Prostate gland (tissue), 2 donors: Measurements from ENCODE around the gene UGT2B7. TPM values are rescaled to one million over a fixed set of nuclear protein-coding genes. Genes with fewer than 3 reads are reported as not detected.

Experiments used
- DNase-seq: peaks from one replicate; pipeline ENCODE4 v3.0.0-alpha.2; 2019; ENCODE audit warnings: low spot score
- H3K27ac ChIP-seq, 2 donors: fragments of 200-600 bp; sonication (generic); 2 replicates each; pipeline ENCODE4 v1.5.1; 2017 to 2019
- H3K27me3 ChIP-seq: fragments of 200-600 bp; sonication (generic); replicated peaks from 2 replicates; pipeline ENCODE4 v1.5.1; 2019; ENCODE audit not compliant: insufficient read depth
- H3K36me3 ChIP-seq, 2 donors: fragments of 200-600 bp; sonication (generic); 1 replicate in 1 of 2; 2 replicates in 1 of 2; pipeline versions ENCODE4 v1.5.1 to v1.8.1; 2017 to 2019
- H3K4me1 ChIP-seq: fragments of 200-600 bp; sonication (generic); replicated peaks from 2 replicates; pipeline ENCODE4 v1.5.1; 2019
- H3K4me3 ChIP-seq, 2 donors: fragments of 200-600 bp; sonication (generic); 2 replicates each; pipeline ENCODE4 v1.5.1; 2017 to 2019
- H3K9me3 ChIP-seq: fragments of 200-600 bp; sonication (generic); 2 replicates; pipeline ENCODE4 v1.5.1; 2017
- POLR2A ChIP-seq: fragments of 450-650 bp; IDR thresholded peaks from one replicate; pipeline ENCODE4 v1.6.1; 2016; ENCODE audit warnings: antibody characterized with exemption, mild to moderate bottlenecking
- POLR2AphosphoS5 ChIP-seq: sonication (generic); formaldehyde crosslinking; IDR thresholded peaks from one replicate; pipeline ENCODE4 v1.6.1; 2017; ENCODE audit warnings: antibody characterized with exemption
- WGBS: methylation state at CpG from one replicate; pipeline ENCODE4 v1.1.5; 2018; 5-methylcytosine and 5-hydroxymethylcytosine counted together
- intact Hi-C: fragments of 100-400 bp; cut with DNase I; formaldehyde crosslinking; loops from one replicate; pipeline ENCODE4 v1.14.2; 2022
- total RNA-seq, 2 donors: library from RNA; depleted of rRNA; stranded (reverse); fragments of >200 nt; gene quantifications; one replicate each; pipeline ENCODE4 v1.1.0, GENCODE V29; 2016
- TF ChIP-seq, protein P1 (sequence below), 4 experiments: fragments of 200-600 bp in 2 of 4; fragments of 450-650 bp in 2 of 4; sonication (generic) in 2 of 4; IDR thresholded peaks; 1 replicate in 3 of 4; 2 replicates in 1 of 4; pipeline ENCODE4 v1.5.1; 2016 to 2019; ENCODE audit warnings: antibody characterized with exemption in 4 of 4, mild to moderate bottlenecking in 2 of 4, moderate library complexity in 2 of 4

The UGT2B7 gene
- total RNA-seq, 2 donors from 2014 or later = not detected

GRCh38 chr4:69071286-69071685 lies 25.0 kb upstream of the UGT2B7 start:
- no peaks in the 10 kb centered on the region for H3K4me1 ChIP-seq
- no peaks in the 10 kb centered on the region for H3K27me3 ChIP-seq
- no peak overlapping the region for H3K27ac ChIP-seq
- H3K36me3 ChIP-seq = no peaks in the 10 kb centered on the region
- no peak for DNase-seq
- intact Hi-C loops = no loop called here
- no peaks in the 10 kb centered on the region for H3K9me3 ChIP-seq
- 84% methylated on average over 1 of the region's 1 CpG for WGBS
- no peak overlapping the region for H3K4me3 ChIP-seq
- TF ChIP-seq POLR2A (no peak), POLR2AphosphoS5 (no peak)
- TF ChIP-seq, protein P1, sequence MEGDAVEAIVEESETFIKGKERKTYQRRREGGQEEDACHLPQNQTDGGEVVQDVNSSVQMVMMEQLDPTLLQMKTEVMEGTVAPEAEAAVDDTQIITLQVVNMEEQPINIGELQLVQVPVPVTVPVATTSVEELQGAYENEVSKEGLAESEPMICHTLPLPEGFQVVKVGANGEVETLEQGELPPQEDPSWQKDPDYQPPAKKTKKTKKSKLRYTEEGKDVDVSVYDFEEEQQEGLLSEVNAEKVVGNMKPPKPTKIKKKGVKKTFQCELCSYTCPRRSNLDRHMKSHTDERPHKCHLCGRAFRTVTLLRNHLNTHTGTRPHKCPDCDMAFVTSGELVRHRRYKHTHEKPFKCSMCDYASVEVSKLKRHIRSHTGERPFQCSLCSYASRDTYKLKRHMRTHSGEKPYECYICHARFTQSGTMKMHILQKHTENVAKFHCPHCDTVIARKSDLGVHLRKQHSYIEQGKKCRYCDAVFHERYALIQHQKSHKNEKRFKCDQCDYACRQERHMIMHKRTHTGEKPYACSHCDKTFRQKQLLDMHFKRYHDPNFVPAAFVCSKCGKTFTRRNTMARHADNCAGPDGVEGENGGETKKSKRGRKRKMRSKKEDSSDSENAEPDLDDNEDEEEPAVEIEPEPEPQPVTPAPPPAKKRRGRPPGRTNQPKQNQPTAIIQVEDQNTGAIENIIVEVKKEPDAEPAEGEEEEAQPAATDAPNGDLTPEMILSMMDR (IDR thresholded peaks at IDR 0.05) = no peak

DNA sequence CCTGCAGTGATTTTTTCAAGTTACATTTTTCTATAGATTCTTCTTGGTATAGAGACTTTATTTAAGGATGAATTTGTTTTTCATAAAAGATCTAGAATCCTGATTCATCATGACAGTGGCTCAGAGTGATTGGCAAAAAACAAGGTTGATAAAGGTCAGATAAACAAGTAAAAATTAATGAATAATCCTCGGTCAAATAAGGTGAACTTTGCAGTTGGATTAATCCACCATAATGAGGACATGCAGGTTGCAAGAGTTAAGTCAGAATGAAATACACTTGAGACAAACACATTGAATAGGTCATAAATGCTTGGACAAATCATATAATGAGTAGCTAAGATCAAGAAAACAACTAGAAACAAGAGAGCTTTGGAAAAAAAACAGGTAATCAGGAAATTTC lies 22.9 kb upstream of the UGT2B7 start:
- 95% methylated on average over 1 of the region's 1 CpG for WGBS
- no peak for DNase-seq
- Histone ChIP-seq H3K27me3 (no peaks in the 10 kb centered on the region), H3K9me3 (no peaks in the 10 kb centered on the region), H3K4me1 (no peaks in the 10 kb centered on the region), H3K4me3 (no peak overlapping the region), H3K36me3 (no peaks in the 10 kb centered on the region), H3K27ac (no peak overlapping the region)
- intact Hi-C loops = no loop called here
- TF ChIP-seq POLR2A (no peak), POLR2AphosphoS5 (no peak)
- TF ChIP-seq, protein P1 (IDR thresholded peaks at IDR 0.05) = no peak

DNA sequence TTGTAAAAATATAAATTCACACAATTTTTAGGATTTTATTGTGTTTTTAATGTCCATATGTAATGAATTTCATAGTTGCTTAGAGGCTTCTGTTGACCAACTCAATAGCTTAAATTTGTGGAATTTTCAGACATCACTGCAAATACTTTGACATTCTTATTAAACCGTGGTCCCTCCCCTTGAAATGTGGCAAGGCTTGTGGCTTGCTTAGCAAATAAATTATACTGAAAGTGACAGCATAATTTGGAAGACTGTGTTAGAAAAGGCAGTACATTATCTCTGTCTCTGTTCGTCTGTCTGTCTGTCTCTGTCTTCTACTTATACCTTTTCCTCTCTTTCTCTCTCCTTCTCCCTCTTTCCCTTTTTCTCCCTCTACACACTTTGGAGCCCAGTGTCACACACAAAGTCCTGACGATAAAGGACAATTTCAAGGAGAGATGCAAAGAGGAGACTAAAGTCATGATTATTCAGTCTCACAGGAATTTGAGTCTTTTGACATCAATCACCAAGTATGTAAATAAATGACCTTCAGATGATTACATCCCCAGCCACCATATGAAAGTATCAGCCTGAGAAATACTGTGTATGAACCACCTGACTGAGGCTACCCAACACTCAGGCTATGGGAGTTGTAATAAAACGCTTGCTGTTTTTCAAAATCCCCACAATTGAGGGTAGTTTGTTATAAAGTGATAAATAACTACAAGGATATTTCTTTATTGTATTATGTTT lies 21.0 kb upstream of the UGT2B7 start:
- Histone ChIP-seq H3K4me3 (no peak overlapping the region), H3K9me3 (no peaks in the 10 kb centered on the region), H3K27me3 (no peaks in the 10 kb centered on the region), H3K4me1 (no peaks in the 10 kb centered on the region), H3K27ac (no peak overlapping the region), H3K36me3 (no peaks in the 10 kb centered on the region)
- TF ChIP-seq, protein P1 (IDR thresholded peaks at IDR 0.05) = no peak
- TF ChIP-seq POLR2A (no peak), POLR2AphosphoS5 (no peak)
- WGBS = 68% methylated on average over 4 of the region's 4 CpGs
- intact Hi-C loops = no loop called here
- no peak for DNase-seq

DNA sequence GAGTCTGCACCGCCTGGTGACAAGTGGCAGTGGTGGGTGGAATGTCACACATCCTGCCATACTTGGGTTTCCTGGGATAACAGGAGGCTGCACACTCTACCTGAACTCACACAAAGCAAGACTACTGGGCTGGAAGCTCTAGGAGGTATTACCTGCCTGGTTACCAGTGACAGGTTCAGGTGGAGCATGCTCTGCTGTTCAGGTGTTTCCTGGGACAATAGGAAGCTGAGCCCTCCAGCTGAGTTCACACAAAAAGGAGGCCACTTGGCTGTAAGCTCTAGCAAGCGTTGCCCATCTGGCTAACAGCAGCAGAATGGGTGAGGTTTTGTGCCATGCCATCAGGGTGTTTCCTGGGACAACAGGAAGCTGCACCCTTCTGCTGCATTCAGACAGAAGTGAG lies 17.4 kb upstream of the UGT2B7 start:
- Histone ChIP-seq H3K27ac (no peak overlapping the region), H3K27me3 (no peaks in the 10 kb centered on the region), H3K4me3 (no peak overlapping the region), H3K36me3 (no peaks in the 10 kb centered on the region), H3K9me3 (no peaks in the 10 kb centered on the region), H3K4me1 (no peaks in the 10 kb centered on the region)
- intact Hi-C loops = no loop called here
- TF ChIP-seq POLR2A (no peak), POLR2AphosphoS5 (no peak)
- TF ChIP-seq, protein P1 (IDR thresholded peaks at IDR 0.05) = no peak
- no peak for DNase-seq
- 96% methylated on average over 2 of the region's 2 CpGs for WGBS

GRCh38 chr4:69088473-69088872 lies 7.8 kb upstream of the UGT2B7 start:
- H3K36me3 ChIP-seq = no peaks in the 10 kb centered on the region
- H3K27ac ChIP-seq = no peak overlapping the region
- TF ChIP-seq POLR2AphosphoS5 (no peak), POLR2A (no peak)
- TF ChIP-seq, protein P1 (IDR thresholded peaks at IDR 0.05) = no peak
- H3K4me1 ChIP-seq = no peaks in the 10 kb centered on the region
- no peak for DNase-seq
- H3K9me3 ChIP-seq = no peaks in the 10 kb centered on the region
- no peak overlapping the region for H3K4me3 ChIP-seq
- WGBS = 91% methylated on average over 2 of the region's 2 CpGs
- H3K27me3 ChIP-seq = no peaks in the 10 kb centered on the region
- intact Hi-C loops = no loop called here
